ENCODE results near the gene OR10J4.

DNA sequence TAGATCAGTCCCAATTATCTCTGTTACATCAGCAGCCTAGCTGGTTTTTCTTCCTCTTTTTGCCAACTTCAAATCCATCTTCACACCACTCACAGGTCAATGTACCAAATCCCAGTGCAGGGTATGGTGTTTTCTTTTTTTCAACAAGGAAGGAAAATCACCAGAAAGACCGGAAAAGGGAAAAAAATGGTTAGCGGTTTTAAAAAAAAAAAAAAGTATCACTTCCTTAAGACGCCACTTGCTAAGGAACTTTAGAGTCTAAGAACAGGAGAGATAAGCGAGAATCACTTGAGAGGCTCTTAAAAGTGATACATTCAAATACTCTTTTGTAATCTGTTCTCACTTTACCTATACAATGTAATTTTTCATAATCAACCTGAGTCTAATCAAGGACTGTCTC lies 4.5 kb downstream of the OR10J4 start:
- TF ChIP-seq, protein P1, sequence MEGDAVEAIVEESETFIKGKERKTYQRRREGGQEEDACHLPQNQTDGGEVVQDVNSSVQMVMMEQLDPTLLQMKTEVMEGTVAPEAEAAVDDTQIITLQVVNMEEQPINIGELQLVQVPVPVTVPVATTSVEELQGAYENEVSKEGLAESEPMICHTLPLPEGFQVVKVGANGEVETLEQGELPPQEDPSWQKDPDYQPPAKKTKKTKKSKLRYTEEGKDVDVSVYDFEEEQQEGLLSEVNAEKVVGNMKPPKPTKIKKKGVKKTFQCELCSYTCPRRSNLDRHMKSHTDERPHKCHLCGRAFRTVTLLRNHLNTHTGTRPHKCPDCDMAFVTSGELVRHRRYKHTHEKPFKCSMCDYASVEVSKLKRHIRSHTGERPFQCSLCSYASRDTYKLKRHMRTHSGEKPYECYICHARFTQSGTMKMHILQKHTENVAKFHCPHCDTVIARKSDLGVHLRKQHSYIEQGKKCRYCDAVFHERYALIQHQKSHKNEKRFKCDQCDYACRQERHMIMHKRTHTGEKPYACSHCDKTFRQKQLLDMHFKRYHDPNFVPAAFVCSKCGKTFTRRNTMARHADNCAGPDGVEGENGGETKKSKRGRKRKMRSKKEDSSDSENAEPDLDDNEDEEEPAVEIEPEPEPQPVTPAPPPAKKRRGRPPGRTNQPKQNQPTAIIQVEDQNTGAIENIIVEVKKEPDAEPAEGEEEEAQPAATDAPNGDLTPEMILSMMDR (IDR thresholded peaks at IDR 0.05) = no peak
- no peak for TF ChIP-seq FOSL2 (IDR thresholded peaks at IDR 0.05; ENCODE audit: borderline replicate concordance, low read depth)
- TF ChIP-seq TAF1 (IDR thresholded peaks at IDR 0.05; ENCODE audit: borderline replicate concordance, low read depth, low read length) = no peak
- TF ChIP-seq MXI1 (IDR thresholded peaks at IDR 0.05; ENCODE audit: low read depth, low read length) = no peak
- TF ChIP-seq, protein P2, sequence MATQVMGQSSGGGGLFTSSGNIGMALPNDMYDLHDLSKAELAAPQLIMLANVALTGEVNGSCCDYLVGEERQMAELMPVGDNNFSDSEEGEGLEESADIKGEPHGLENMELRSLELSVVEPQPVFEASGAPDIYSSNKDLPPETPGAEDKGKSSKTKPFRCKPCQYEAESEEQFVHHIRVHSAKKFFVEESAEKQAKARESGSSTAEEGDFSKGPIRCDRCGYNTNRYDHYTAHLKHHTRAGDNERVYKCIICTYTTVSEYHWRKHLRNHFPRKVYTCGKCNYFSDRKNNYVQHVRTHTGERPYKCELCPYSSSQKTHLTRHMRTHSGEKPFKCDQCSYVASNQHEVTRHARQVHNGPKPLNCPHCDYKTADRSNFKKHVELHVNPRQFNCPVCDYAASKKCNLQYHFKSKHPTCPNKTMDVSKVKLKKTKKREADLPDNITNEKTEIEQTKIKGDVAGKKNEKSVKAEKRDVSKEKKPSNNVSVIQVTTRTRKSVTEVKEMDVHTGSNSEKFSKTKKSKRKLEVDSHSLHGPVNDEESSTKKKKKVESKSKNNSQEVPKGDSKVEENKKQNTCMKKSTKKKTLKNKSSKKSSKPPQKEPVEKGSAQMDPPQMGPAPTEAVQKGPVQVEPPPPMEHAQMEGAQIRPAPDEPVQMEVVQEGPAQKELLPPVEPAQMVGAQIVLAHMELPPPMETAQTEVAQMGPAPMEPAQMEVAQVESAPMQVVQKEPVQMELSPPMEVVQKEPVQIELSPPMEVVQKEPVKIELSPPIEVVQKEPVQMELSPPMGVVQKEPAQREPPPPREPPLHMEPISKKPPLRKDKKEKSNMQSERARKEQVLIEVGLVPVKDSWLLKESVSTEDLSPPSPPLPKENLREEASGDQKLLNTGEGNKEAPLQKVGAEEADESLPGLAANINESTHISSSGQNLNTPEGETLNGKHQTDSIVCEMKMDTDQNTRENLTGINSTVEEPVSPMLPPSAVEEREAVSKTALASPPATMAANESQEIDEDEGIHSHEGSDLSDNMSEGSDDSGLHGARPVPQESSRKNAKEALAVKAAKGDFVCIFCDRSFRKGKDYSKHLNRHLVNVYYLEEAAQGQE (IDR thresholded peaks at IDR 0.05; ENCODE audit: low read depth, low read length) = no peak
- no peak for TF ChIP-seq EZH2phosphoT487 (IDR thresholded peaks at IDR 0.05; ENCODE audit: borderline replicate concordance, low read depth)
- TF ChIP-seq SIN3A (IDR thresholded peaks at IDR 0.05; ENCODE audit: borderline replicate concordance, low read depth, low read length) = no peak
- no peak for TF ChIP-seq POLR2AphosphoS5 (IDR thresholded peaks at IDR 0.05; ENCODE audit: low read depth, low read length)
- TF ChIP-seq RAD21 (IDR thresholded peaks at IDR 0.05; ENCODE audit: low read length) = no peak
- no peak for TF ChIP-seq SMC3 (IDR thresholded peaks at IDR 0.05; ENCODE audit: low read depth, low read length)

Measured in SK-N-SH (cell line).